Nephron progenitor cell (in vitro differentiated cells): ENCODE measurements around the gene C10orf90.

Source experiments
- DNase-seq: peaks from one replicate; pipeline ENCODE4 v3.0.0; 2021
- H3K27ac Mint-ChIP-seq: 2 replicates; pipeline ENCODE4 v1.8.0; 2021; ENCODE audit warnings: mild to moderate bottlenecking, moderate library complexity, mixed read lengths
- H3K27me3 Mint-ChIP-seq: 2 replicates; pipeline ENCODE4 v1.8.0; 2021; ENCODE audit warnings: mild to moderate bottlenecking, low read depth, mixed read lengths; ENCODE audit not compliant: poor library complexity
- H3K36me3 Mint-ChIP-seq: 2 replicates; pipeline ENCODE4 v1.8.0; 2021; ENCODE audit warnings: low read depth, mixed read lengths
- H3K4me1 Mint-ChIP-seq: 2 replicates; pipeline ENCODE4 v1.8.0; 2021; ENCODE audit warnings: mixed read lengths
- H3K4me3 Mint-ChIP-seq: 2 replicates; pipeline ENCODE4 v1.8.0; 2021; ENCODE audit warnings: mild to moderate bottlenecking, moderate library complexity, mixed read lengths
- H3K9me3 Mint-ChIP-seq: 2 replicates; pipeline ENCODE4 v1.8.0; 2021; ENCODE audit warnings: mild to moderate bottlenecking, moderate library complexity, mixed read lengths
- TF ChIP-seq, protein P1 (sequence below): fragments of 200-600 bp; sonication (generic); IDR thresholded peaks from 2 replicates; pipeline ENCODE4 v1.5.0; 2021; ENCODE audit warnings: antibody characterized with exemption

Gene C10orf90

DNA sequence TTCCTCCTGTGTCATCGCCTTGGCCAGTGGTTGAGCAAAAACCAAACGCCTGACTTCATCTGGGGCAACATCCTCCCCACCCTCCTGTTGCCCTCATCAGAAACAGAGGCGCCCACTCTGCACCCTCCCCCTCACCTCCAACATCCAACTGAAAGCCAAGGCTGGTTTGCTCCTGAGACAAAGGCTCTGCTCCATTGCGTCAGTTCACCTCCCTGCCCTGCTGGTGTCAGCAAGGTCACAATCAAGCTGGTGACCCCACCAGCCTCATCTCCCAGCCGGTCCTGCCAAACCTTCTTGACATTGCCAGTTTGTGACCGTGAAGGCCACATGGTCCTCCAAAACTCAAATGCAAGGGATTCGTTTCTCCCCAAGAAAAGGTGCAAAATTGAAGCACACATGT lies 150.5 kb downstream of the C10orf90 start:
- no peaks in the 10 kb centered on the region for H3K36me3 Mint-ChIP-seq
- TF ChIP-seq, protein P1, sequence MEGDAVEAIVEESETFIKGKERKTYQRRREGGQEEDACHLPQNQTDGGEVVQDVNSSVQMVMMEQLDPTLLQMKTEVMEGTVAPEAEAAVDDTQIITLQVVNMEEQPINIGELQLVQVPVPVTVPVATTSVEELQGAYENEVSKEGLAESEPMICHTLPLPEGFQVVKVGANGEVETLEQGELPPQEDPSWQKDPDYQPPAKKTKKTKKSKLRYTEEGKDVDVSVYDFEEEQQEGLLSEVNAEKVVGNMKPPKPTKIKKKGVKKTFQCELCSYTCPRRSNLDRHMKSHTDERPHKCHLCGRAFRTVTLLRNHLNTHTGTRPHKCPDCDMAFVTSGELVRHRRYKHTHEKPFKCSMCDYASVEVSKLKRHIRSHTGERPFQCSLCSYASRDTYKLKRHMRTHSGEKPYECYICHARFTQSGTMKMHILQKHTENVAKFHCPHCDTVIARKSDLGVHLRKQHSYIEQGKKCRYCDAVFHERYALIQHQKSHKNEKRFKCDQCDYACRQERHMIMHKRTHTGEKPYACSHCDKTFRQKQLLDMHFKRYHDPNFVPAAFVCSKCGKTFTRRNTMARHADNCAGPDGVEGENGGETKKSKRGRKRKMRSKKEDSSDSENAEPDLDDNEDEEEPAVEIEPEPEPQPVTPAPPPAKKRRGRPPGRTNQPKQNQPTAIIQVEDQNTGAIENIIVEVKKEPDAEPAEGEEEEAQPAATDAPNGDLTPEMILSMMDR: no peak
- no peak for DNase-seq
- peak overlapping the region; percentile 19 for H3K27ac Mint-ChIP-seq
- H3K4me3 Mint-ChIP-seq: no peak overlapping the region
- H3K9me3 Mint-ChIP-seq: peaks cover 3% of the 10 kb centered on the region
- H3K4me1 Mint-ChIP-seq: peaks cover 14% of the 10 kb centered on the region
- H3K27me3 Mint-ChIP-seq: peaks cover 12% of the 10 kb centered on the region

DNA sequence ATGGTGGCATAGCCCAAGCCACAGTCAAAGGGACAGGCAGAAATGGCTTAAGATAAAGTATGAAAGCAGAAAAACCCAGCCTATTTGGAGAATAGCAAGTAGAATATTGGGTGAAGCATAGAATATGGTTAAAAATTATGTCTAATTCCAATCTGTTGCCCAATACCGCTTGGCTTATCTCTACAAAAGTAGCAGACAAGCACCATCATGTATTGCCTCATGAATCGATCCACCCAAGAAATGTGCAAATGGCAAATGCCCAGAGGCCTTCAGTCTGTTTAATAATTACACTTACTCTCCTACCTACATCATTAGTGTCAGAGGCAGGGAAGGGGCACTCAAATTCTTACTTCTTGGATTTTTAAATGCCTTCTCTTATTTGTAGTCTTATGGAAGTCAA lies 151.3 kb downstream of the C10orf90 start:
- Mint-ChIP-seq H3K4me1 (peaks cover 12% of the 10 kb centered on the region), H3K27ac (no peak overlapping the region), H3K36me3 (no peaks in the 10 kb centered on the region), H3K4me3 (no peak overlapping the region), H3K9me3 (peaks cover 3% of the 10 kb centered on the region), H3K27me3 (peaks cover 7% of the 10 kb centered on the region)
- TF ChIP-seq, protein P1: no peak
- DNase-seq: no peak

DNA sequence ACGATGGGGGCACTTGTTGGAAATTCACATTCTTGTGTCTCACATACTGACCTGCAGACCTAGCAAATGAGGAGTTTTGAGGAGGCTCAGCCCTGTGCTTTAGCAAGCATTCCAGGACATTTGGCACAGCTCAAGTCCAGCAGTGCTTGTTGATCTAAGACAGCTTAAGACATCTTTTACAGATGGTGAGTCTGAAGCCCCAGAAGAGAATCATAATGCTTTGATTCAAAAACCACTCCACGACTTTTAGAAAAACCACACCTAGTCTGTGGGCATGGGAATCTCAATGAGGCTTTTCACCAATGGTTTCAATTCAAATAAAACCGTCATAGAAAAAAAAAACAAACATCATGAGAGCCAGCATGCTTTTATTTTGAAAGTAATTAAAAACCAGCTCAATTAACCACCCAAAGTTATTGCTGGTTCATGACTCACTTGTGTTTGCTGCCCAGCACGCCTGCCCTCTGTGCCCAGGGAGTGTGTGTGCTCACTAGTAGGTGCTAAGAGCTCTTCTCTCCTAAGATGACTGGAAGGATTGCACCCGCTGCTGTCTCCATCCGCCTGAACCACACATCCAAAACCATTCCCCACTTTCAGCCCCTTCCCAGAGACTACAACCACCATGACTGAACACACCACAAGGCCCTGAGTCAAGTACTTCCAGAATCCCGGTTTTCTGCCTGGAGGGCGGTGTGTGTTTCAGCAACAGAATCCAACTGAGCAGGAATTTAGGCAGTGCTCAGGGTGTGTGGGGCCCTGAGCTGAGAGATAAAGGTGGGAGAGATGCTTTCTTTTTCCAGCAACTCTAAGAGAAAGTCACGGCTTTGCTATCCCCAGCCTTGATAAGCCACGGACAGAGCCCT lies 152.0 kb downstream of the C10orf90 start:
- H3K27ac Mint-ChIP-seq: no peak overlapping the region
- no peaks in the 10 kb centered on the region for H3K36me3 Mint-ChIP-seq
- no peak for DNase-seq
- H3K27me3 Mint-ChIP-seq: peaks cover 6% of the 10 kb centered on the region
- no peak overlapping the region for H3K4me3 Mint-ChIP-seq
- peaks cover 3% of the 10 kb centered on the region for H3K9me3 Mint-ChIP-seq
- TF ChIP-seq, protein P1: no peak
- peaks cover 12% of the 10 kb centered on the region for H3K4me1 Mint-ChIP-seq

DNA sequence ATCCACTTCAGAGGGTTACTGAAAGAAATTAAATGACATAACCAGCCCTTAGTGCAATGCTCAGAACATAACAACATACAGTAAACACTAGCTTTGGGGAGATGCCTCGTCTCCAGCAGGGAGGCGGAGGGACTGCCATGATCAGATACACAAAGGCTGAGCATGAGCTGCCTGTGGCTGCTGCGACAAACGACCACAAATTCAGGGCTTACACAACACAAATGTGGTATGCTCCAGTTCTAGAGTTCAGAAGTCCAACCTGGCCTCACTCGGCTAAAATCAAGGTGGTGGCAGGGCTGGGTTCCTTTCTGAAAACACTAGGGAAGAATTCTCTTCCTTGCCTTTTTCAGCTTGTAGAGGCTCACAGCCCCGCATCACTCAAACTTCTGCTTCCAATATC lies 154.0 kb downstream of the C10orf90 start:
- H3K27me3 Mint-ChIP-seq: peaks cover 6% of the 10 kb centered on the region
- H3K4me3 Mint-ChIP-seq: no peak overlapping the region
- H3K36me3 Mint-ChIP-seq: no peaks in the 10 kb centered on the region
- TF ChIP-seq, protein P1: no peak
- H3K4me1 Mint-ChIP-seq: peaks cover 24% of the 10 kb centered on the region
- H3K27ac Mint-ChIP-seq: no peak overlapping the region
- H3K9me3 Mint-ChIP-seq: peaks cover 3% of the 10 kb centered on the region
- DNase-seq: no peak

DNA sequence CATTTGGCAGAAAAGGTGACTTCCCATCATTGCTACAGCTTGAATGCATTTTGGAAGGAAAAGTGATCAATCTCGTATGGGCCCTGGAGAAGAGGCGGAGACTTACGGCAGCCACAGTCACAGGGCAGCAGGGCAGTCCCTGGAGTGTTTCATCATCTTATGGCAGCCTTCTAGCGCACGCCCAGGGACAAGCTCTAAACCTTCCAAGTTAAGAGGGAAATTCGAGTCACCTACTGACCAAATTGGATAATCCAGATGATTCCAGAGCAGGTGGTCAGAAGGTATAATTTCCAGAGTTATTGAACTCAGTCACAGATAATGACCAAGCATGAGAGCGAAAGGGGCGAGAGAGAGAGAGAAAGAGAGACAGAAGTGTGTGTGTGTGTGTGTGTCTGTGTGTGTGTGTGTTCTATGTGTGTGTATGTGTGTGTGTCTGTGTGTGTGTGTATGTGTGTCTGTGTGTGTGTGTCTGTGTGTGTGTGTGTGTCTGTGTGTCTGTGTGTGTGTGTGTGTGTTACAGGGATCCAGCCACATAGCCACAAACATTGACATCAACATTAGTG lies 158.5 kb downstream of the C10orf90 start:
- H3K9me3 Mint-ChIP-seq: peaks cover 3% of the 10 kb centered on the region
- peaks cover 18% of the 10 kb centered on the region for H3K4me1 Mint-ChIP-seq
- H3K27ac Mint-ChIP-seq: no peak overlapping the region
- peak; percentile 19 for DNase-seq
- H3K27me3 Mint-ChIP-seq: peaks cover 7% of the 10 kb centered on the region
- H3K4me3 Mint-ChIP-seq: no peak overlapping the region
- TF ChIP-seq, protein P1: no peak
- no peaks in the 10 kb centered on the region for H3K36me3 Mint-ChIP-seq
